Neural progenitor cell (in vitro differentiated cells): ENCODE data around the gene PNPLA5.

Source experiments
- CTCF ChIP-seq: fragments of 200-600 bp; sonication (generic); IDR thresholded peaks from 2 replicates; pipeline ENCODE4 v1.5.1; 2017; ENCODE audit warnings: antibody characterized with exemption, mild to moderate bottlenecking
- EZH2 ChIP-seq: fragments of 200-600 bp; sonication (generic); IDR thresholded peaks from 2 replicates; pipeline ENCODE4 v1.6.1; 2017; ENCODE audit warnings: antibody characterized with exemption, mild to moderate bottlenecking, moderate library complexity

GRCh38 chr22:43851979-43852307 is 39.9 kb downstream of the PNPLA5 start:
- TF ChIP-seq CTCF (no peak), EZH2 (no peak)
